CD1c-positive myeloid dendritic cell (primary cell): ENCODE results near the gene GNG12.

Experiments used
- DNase-seq: peaks from one replicate; pipeline ENCODE4 v3.0.0-alpha.2; 2016; ENCODE audit errors: extremely low spot score

The GNG12 gene

DNA sequence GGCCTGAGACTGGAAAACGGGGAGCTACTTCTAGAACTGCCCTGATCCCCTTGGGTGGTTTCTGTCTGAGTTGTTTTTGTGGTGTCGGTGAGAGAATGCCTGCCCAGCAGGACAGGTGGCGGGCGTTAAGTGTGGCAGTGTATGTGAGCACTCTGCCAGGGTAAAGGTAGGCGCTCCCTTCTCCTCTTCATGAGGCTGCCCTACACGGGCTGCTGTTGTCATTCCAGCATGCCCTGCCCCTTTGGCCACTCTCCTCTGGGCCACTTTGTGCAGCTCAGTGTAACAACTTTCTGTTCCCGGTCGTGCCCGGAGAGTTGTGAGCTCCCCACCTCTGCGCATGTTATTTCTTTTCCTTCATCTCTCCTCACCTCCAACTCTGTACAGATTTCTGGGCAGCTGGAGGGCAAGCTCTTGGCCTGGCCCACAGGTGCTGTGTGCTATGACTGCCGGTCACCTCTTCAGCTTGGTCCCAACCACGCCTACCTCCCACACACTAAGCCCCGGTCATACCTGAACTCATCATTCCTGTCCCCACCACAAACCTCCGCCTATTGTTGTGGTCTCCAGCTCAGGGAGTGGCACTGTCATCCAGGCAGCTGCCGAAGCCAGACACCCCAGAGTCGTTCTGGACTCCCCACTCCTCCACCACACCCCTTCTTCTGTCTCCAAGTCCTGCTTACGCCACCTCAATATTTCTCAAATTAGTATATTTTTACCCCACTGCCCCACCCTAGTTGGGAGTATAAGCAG lies 79.3 kb downstream of the GNG12 start:
- no peak for DNase-seq

DNA sequence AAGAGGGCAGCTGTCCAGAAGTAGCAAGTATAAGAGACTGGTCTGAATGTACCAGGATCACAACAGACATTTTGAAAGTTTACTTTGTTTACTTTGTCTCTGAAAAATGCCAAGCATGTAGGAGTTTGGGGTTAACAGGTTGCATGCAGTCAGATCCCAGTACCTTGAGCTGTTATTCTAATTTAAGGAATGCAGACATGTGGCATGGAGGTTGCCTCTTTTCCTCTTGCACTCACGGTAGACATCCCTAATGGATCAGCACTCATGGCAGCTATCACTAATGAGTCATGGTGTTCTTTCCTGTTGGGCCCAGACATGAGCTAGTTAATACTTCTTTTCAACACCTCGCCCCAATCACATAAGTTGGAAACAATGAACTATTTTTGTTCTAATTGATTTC lies 81.0 kb downstream of the GNG12 start:
- no peak for DNase-seq

- DNase-seq: no peak
Observed at GRCh38 chr1:67750691-67751054, 82.6 kb downstream of the GNG12 start.

DNA sequence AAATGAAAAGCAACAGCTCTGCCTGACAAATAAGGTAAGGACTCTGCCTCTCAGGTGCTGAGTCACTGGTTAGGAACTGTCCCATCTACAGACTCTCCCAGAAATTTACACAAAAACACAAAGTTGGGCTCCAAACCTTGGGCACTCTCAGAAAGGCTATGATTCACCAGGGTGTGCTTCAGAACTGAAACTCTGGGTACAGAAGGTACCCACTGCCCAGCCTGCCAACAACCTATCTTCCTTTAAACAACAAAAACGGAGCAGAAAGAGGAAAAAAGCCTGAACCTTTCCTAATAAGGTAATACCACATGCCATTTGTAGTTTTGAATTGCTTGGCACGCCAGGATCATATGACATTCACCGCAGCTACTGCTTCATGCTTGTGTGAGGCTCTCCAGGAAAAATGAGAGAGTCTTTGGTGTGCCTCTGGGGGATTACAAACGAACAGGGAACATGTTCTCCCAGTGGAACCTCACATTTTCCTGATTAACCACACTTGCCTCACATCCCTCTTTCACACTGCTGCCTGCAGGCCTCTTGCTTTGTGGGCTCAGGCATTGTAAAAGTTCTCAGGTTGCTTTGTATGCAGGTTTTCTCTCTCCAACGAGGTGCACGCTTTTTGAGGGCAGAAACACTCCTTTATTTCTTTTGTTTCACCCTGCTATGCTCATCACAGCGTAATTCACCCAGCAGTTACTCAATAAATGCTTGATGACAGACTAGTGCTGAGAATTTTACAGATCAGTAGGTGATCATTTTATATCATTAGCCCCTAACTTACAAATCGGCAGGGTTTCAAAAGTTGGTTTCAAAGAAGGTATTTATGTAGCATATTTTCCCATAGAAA lies 83.2 kb downstream of the GNG12 start:
- DNase-seq: peak; percentile 48

- DNase-seq: no peak
Observed at GRCh38 chr1:67749263-67749843, 83.9 kb downstream of the GNG12 start.

DNA sequence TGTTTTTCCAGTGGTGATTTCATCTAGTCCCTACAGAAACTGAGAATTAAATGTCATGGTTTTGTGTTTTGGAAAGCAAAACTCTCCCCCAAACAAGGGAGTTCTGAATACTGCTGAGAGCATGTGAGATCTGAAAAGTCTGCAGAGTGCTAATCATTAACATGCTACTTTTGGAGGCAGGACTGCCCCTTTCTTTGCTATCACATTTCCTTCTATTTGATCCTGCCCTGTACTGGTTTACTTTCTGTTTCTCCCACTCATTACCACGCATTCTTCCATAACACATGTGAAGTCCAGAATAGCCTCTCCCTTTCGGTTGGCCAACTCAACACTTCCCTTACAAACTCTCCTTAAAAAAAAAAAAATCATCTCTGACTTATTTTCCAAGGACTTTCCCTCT lies 84.6 kb downstream of the GNG12 start:
- no peak for DNase-seq

- no peak for DNase-seq
Observed at GRCh38 chr1:67747671-67748546, 85.4 kb downstream of the GNG12 start.

- DNase-seq: no peak
Observed at GRCh38 chr1:67745875-67746698, 87.2 kb downstream of the GNG12 start.

GRCh38 chr1:67743072-67743725 lies 90.1 kb downstream of the GNG12 start:
- no peak for DNase-seq

GRCh38 chr1:67741736-67742135 lies 91.5 kb downstream of the GNG12 start:
- DNase-seq: no peak

- DNase-seq: no peak
Observed at GRCh38 chr1:67741121-67741520, 92.1 kb downstream of the GNG12 start.

GRCh38 chr1:67740543-67740942 lies 92.7 kb downstream of the GNG12 start:
- DNase-seq: no peak

DNA sequence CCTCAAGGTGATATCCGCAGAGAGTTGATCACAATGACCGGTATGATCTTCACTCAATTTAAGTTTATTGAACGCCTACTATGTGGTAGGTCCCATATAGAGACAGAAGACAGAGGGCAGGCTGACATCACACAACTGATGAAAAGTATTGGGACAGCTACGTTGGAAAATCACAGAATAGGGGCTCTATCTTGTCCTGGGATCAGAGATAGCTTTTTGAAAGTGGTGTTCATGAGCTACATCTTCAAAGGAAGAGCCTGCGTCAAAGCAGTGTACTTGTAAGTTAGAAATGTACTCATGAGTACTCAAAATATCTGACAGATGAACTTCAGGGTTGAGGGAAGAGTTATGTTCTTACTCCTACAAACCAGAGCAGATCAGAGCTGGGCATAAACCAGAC lies 93.9 kb downstream of the GNG12 start:
- no peak for DNase-seq

- no peak for DNase-seq
Observed at GRCh38 chr1:67738401-67738800, 94.9 kb downstream of the GNG12 start.

- no peak for DNase-seq
Observed at GRCh38 chr1:67737875-67738274, 95.4 kb downstream of the GNG12 start.

GRCh38 chr1:67736750-67737149 lies 96.5 kb downstream of the GNG12 start:
- no peak for DNase-seq

GRCh38 chr1:67735806-67736627 lies 97.2 kb downstream of the GNG12 start:
- peak; percentile 56 for DNase-seq

DNA sequence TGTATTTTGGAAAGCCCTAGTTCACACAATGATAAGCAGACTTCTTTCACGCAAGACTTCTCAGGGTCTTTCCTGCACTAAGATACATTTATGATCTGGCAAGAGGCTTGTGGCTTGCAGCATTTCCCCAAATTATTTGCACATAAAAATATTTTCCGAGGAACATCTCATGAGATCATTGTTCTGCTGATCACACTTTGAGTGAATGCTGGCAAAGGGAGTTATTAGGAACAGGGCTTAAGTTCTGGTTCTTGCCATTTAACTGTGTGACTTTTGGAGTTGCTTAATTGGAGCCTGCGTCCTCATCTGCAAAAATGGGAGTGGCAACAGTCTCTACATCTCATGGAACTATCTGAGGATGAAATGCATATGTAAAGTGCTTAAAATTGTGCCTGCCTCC lies 98.1 kb downstream of the GNG12 start:
- peak; percentile 48 for DNase-seq

- no peak for DNase-seq
Observed at GRCh38 chr1:67734323-67734690, 99.0 kb downstream of the GNG12 start.
